NCI-H2227 (cell line): ENCODE results near the gene PGA3.
"Not testable (repeated sequence)": the region's sequence is repeated elsewhere in the genome, so short reads cannot be mapped to it uniquely, and the experiment has no call there.

ENCODE experiments used
- DNase-seq: peaks from one replicate; lab custom pipeline; 2025; ENCODE audit not compliant: unreplicated experiment; lab: John Stamatoyannopoulos, UW

The PGA3 gene

DNA sequence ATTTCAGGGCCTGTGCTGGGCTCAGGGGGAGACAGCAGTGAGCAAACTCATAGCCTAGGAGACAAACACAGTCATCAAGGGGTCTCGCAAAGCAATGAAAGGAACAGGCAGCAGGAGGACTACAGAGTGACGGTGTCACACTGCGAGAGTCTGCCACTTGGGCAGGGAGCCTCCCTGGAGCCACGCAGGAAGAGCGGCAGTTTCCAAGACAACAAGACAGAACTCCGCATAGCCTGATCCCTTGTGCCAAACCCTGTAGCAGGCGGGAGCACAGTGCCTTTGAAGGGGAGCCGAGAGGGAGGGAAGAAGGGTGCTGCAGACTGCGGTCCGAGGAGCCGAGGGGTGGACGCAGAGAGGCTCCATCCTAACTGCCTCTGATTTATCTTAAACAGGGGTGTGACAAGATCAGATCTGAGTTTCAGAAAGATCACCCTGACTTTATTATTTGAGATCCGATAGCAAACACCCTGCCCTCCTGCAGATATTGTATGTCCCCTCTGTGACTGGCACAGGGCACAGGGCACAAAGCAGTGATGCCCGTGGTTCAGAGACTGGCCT lies 1.3 kb downstream of the PGA3 start:
- DNase-seq, result not testable (repeated sequence)

DNA sequence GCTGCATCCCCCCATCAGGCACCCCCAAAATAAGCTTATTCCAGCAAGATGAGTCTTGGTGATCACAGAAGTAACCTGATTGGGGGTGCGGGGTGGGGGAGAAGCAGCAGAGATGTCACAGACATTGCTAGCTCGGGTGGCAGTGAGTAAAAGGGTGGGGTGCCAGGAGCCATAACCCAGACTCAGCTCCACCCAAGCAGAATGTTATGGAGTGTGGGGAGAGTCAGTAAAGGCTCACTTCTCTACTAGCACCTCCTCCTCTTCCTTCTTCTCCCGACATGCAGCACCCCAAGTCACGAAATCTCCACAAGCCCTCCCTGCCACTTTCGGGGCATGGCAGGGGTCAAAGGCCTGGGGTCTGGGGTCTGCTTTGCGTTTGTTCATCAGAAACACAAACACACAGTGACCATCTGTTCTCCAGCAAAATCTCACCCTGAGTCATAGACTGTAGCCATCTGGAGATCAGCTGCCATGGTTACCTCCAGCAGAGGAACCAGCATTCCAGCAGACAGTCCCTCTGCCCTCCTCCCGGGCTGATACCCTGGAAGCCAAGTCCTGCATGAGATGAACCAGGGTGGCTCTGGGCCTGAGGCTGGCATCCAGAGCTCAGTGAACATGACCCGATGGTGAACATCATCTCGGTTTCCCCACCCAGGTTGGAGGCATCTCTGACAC lies 4.5 kb downstream of the PGA3 start:
- not testable (repeated sequence) for DNase-seq

DNA sequence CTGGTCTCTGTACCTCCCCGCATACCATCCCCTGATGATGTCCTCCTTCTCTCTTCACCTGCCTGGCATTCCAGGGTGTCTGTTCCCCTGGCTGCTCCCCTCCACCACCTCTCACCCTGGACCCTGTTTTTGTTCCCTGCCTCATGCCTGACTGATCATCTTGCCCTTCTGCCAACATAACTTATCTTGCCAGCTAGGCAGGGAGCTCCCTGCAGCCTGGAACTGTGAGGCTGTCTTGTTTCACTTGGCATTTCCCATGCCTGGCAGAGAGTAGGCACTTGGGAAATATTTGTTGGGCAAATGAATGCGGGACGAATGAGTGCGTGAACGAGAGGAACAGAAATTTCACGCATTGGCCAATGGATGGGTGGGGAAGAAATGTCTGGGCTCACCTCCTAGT lies 7.3 kb downstream of the PGA3 start:
- DNase-seq, result not testable (repeated sequence)

DNA sequence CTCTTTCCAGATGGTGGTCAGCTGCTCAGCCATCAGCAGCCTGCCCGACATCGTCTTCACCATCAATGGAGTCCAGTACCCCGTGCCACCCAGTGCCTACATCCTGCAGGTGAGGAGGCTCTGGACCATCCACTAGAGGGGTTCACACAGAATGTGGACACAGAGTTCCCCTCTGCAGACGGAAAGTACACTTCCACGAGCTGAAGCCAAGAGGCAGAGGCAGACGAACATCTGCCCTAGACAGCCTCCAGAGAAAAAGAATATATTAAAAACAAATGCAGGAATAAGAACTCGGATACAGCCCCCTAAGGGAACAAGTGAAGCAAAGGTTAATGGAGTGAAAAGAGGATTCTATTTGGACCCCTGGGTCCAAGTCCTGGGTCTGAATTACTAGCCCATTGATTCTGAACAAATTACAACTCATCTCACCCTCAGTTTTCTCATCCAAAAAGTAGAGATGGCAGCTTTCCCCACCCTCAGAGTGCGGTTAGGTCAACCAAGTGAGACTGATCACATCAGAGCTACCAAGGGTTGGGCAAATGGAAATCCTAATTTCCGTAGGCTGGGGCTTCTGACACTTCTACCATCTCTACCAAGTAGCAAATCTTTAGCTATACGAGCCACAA lies 8.1 kb downstream of the PGA3 start:
- DNase-seq, result not testable (repeated sequence)

DNA sequence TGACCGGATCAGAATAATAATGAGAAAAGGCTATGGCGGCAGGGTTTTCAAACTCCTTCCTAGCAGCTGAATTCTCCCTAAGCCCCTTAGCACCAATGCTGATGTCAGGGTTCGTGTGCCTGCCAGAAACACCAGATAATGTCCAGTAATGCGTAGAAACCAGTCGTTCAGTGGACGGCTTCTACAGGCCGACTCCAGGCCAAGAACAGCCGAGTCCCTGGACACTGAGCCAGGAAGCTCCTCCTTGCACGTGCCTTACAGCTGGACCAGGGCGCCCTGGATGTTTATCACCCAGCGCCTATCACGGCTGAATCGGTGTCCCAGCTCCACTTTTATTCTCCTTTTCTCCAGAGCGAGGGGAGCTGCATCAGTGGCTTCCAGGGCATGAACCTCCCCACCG lies 8.9 kb downstream of the PGA3 start:
- not testable (repeated sequence) for DNase-seq

DNA sequence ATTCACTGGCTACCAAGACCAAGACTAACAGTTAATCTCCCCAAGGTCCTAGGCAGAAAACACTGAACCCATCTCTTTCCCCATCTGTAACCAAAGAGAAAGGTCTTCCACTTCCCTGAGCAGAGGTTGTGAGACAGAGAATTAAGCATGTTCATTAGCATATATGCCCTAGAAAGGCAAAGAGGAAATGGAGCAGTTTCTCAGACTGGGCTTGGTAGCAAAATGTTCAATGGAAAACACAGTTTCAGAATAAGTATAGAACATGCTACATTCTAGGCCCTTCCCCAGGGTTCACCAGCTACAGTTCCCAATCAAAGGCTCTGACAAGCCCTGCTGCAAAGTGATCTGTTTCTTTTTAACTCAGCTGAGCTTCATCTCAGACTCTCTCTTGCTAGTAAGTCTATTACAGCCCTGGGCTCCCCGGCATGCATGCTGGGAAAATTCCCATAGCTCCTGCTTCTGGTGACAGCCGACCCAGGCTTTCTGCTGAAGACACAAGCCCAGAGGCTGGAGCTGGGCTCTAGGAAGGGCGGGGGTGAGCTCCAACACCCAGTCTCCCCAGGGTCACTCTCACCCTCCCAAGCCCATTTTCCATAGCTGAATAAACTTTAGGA lies 10.5 kb downstream of the PGA3 start:
- DNase-seq, result not testable (repeated sequence)

DNA sequence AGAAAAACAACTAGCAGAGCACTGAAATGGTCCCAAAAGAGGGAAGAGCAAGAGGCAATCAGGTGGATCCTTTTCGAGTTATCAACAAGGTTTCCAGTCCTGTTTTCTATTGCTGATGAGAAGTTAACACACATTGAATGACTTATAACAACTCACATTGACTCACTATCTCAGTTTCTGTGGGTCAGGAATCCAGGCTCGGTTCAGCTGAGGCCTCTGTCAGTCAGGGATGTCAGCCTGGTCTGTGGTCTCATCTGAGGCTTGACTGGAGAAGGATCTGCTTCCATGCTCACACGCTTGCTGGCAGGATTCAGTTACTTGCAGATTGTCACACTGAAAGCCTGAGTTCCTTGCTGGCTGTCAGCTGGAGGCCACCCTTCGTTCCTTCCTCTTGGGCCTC lies 15.0 kb downstream of the PGA3 start:
- not testable (repeated sequence) for DNase-seq

DNA sequence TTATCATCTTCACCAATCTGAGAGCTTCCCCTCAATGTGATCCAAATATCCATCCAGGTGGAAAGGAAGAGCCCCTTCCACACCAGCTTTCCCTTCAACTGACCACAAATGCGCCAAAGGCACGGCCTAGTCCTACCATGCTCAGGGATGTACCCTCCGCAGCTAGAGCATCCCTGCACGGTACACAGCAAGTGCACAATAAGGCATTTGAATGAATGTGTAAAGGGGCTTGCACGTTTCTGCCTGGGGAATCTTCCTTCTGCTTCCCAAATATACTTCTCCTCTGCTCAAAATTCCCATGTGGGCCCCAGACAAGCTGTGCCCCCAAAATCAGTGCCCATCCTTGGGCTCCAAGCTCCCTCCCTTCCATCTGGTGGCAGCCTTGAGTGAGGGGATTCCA lies 15.7 kb downstream of the PGA3 start:
- DNase-seq, result not testable (repeated sequence)

DNA sequence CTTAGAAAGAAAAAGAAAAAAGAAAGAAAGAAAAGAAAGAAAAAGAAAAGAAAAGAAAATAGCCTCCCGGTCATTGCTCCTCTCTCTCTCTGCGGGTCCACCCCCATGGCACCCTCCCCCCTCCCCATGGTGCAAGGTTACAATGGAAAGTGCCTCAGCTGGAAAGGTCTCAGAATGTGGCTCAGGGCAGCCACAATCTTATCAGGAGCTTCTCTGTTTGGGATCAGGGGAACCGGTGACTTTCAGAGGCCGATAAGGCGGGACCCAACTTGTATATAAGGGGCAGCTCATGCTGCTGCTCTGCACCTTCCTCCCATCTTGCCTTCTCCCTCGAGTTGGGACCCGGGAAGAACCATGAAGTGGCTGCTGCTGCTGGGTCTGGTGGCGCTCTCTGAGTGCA lies 18.7 kb downstream of the PGA3 start, which contains the start of gene PGA4:
PGA4 (plus strand) TSS at position 301 of the 400 bp plus-strand sequence; CDS start at position 355, 54 bp downstream.
- DNase-seq, result not testable (repeated sequence)

DNA sequence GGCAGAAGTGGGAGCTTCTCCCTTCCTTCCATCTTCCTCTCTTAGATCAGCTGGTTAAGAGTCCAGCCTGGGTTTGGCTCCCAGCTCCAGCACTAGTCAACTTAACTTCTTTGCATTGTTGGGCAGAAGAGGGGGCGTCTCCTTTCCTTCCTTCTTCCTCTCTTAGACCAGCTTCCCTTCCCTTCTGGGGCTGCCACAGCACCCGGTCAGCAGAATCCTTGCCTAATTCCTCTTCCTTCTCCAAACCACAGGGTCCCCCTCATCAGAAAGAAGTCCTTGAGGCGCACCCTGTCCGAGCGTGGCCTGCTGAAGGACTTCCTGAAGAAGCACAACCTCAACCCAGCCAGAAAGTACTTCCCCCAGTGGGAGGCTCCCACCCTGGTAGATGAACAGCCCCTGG lies 19.4 kb downstream of the PGA3 start:
- DNase-seq, result not testable (repeated sequence)

DNA sequence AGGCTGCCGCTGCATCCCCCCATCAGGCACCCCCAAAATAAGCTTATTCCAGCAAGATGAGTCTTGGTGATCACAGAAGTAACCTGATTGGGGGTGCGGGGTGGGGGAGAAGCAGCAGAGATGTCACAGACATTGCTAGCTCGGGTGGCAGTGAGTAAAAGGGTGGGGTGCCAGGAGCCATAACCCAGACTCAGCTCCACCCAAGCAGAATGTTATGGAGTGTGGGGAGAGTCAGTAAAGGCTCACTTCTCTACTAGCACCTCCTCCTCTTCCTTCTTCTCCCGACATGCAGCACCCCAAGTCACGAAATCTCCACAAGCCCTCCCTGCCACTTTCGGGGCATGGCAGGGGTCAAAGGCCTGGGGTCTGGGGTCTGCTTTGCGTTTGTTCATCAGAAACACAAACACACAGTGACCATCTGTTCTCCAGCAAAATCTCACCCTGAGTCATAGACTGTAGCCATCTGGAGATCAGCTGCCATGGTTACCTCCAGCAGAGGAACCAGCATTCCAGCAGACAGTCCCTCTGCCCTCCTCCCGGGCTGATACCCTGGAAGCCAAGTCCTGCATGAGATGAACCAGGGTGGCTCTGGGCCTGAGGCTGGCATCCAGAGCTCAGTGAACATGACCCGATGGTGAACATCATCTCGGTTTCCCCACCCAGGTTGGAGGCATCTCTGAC lies 23.3 kb downstream of the PGA3 start:
- not testable (repeated sequence) for DNase-seq

DNA sequence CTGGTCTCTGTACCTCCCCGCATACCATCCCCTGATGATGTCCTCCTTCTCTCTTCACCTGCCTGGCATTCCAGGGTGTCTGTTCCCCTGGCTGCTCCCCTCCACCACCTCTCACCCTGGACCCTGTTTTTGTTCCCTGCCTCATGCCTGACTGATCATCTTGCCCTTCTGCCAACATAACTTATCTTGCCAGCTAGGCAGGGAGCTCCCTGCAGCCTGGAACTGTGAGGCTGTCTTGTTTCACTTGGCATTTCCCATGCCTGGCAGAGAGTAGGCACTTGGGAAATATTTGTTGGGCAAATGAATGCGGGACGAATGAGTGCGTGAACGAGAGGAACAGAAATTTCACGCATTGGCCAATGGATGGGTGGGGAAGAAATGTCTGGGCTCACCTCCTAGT lies 26.1 kb downstream of the PGA3 start:
- DNase-seq, result not testable (repeated sequence)

DNA sequence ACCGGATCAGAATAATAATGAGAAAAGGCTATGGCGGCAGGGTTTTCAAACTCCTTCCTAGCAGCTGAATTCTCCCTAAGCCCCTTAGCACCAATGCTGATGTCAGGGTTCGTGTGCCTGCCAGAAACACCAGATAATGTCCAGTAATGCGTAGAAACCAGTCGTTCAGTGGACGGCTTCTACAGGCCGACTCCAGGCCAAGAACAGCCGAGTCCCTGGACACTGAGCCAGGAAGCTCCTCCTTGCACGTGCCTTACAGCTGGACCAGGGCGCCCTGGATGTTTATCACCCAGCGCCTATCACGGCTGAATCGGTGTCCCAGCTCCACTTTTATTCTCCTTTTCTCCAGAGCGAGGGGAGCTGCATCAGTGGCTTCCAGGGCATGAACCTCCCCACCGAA lies 27.7 kb downstream of the PGA3 start:
- not testable (repeated sequence) for DNase-seq

DNA sequence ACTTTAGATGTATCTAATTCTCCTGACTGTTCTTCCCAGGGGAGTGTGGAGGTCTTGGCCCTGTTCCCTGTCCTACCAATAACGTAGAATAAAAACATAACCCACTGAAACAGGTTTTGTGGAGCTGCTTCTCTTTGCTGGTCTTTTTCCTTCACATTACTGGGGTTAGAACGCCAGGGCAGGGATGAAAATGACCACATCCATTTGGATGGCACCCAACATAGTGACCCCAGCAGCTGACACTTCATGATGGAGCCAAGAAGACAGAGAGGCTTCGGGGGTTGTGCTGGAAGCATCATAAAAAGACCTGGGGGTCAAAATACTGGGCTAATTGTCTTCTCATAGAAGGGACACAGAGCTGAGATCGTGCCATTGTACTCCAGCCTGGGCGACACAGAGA lies 28.3 kb downstream of the PGA3 start:
- DNase-seq, result not testable (repeated sequence)

DNA sequence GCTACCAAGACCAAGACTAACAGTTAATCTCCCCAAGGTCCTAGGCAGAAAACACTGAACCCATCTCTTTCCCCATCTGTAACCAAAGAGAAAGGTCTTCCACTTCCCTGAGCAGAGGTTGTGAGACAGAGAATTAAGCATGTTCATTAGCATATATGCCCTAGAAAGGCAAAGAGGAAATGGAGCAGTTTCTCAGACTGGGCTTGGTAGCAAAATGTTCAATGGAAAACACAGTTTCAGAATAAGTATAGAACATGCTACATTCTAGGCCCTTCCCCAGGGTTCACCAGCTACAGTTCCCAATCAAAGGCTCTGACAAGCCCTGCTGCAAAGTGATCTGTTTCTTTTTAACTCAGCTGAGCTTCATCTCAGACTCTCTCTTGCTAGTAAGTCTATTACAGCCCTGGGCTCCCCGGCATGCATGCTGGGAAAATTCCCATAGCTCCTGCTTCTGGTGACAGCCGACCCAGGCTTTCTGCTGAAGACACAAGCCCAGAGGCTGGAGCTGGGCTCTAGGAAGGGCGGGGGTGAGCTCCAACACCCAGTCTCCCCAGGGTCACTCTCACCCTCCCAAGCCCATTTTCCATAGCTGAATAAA lies 29.3 kb downstream of the PGA3 start:
- not testable (repeated sequence) for DNase-seq

DNA sequence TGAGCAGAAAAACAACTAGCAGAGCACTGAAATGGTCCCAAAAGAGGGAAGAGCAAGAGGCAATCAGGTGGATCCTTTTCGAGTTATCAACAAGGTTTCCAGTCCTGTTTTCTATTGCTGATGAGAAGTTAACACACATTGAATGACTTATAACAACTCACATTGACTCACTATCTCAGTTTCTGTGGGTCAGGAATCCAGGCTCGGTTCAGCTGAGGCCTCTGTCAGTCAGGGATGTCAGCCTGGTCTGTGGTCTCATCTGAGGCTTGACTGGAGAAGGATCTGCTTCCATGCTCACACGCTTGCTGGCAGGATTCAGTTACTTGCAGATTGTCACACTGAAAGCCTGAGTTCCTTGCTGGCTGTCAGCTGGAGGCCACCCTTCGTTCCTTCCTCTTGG lies 33.8 kb downstream of the PGA3 start:
- DNase-seq, result not testable (repeated sequence)

DNA sequence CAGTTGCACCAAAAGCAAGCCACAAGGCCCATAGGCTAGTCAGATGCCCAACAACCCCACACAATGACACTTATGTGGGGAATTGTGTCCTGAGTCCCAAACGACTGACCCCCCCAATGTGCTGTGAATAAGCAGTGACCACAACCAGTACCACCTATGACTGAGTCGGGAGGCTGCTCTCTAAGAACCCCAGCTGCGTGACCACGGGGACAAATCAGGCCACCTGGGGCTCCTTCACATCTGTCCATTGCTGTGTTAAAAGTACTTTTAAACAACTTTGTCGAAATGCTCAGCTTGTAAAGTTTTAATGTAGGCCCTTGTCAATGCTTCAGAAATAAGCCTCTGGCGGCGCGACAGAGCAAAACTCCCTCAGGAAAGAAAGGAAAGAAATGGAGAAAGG lies 37.0 kb downstream of the PGA3 start:
- DNase-seq, result not testable (repeated sequence)

DNA sequence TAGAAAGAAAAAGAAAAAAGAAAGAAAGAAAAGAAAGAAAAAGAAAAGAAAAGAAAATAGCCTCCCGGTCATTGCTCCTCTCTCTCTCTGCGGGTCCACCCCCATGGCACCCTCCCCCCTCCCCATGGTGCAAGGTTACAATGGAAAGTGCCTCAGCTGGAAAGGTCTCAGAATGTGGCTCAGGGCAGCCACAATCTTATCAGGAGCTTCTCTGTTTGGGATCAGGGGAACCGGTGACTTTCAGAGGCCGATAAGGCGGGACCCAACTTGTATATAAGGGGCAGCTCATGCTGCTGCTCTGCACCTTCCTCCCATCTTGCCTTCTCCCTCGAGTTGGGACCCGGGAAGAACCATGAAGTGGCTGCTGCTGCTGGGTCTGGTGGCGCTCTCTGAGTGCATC lies 37.6 kb downstream of the PGA3 start, which contains the start of gene PGA5:
PGA5 (plus strand) TSS at position 301 of the 400 bp plus-strand sequence; CDS start at position 353, 52 bp downstream.
- not testable (repeated sequence) for DNase-seq

DNA sequence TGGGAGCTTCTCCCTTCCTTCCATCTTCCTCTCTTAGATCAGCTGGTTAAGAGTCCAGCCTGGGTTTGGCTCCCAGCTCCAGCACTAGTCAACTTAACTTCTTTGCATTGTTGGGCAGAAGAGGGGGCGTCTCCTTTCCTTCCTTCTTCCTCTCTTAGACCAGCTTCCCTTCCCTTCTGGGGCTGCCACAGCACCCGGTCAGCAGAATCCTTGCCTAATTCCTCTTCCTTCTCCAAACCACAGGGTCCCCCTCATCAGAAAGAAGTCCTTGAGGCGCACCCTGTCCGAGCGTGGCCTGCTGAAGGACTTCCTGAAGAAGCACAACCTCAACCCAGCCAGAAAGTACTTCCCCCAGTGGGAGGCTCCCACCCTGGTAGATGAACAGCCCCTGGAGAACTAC lies 38.2 kb downstream of the PGA3 start:
- not testable (repeated sequence) for DNase-seq

DNA sequence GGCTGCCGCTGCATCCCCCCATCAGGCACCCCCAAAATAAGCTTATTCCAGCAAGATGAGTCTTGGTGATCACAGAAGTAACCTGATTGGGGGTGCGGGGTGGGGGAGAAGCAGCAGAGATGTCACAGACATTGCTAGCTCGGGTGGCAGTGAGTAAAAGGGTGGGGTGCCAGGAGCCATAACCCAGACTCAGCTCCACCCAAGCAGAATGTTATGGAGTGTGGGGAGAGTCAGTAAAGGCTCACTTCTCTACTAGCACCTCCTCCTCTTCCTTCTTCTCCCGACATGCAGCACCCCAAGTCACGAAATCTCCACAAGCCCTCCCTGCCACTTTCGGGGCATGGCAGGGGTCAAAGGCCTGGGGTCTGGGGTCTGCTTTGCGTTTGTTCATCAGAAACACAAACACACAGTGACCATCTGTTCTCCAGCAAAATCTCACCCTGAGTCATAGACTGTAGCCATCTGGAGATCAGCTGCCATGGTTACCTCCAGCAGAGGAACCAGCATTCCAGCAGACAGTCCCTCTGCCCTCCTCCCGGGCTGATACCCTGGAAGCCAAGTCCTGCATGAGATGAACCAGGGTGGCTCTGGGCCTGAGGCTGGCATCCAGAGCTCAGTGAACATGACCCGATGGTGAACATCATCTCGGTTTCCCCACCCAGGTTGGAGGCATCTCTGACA lies 42.1 kb downstream of the PGA3 start:
- DNase-seq, result not testable (repeated sequence)
